ENCODE data around the gene ANKRD63.

- TF ChIP-seq POLR2AphosphoS5 (IDR thresholded peaks at IDR 0.05) (no peak), CTCF (IDR thresholded peaks at IDR 0.05) (no peak)
Measured at GRCh38 chr15:40302981-40303380, 20.1 kb upstream of the ANKRD63 start.
